Stimulated activated CD8-positive, alpha-beta memory T cell treated with anti-CD3 and anti-CD28 coated beads, Interleukin-7, amount 100 ng/mL, for 4 hours (primary cell): ENCODE results near the gene BICC1.
"Not testable (repeated sequence)": the region's sequence is repeated elsewhere in the genome, so short reads cannot be mapped to it uniquely, and the experiment has no call there.

ENCODE experiments used
- DNase-seq, 2 donors: peaks; one replicate each; pipeline ENCODE4 v3.0.0-alpha.2; 2020; ENCODE audit warnings: low read depth in 2 of 2

The BICC1 gene

DNA sequence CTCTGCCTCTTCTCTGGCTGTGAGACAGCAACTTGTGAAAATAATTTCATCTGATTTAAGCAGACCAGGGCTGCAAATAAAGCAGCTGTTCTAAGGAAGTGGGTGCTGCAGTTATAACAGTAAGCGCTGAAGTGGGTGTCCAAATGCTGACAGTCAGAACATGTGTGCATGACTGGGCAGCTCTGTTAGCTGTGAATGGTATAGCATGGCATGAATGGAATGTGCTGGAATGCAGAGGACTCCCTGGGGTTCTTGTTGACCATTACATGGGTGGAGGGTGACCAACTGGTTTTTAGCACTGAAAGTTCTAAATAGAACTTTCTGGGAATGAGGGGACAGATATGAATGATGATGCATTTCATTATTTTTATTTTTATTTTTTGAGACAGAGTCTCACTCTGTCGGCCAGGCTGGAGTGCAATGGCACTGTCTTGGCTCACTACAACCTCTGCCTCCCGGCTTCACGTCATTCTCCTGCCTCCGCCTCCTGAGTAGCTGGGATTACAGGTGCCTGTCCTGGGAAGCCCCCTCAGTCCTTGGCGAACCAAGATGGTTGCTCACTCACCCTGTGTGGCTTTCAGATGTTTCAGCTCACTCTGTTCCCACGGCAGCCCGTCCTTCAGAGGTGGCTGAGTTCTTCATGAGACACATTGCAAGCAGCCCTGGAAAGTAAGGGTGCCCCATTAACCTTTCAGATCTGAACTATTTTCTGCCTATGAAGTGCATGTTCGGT, 344.0 kb downstream of the BICC1 start:
- DNase-seq: no peak

DNA sequence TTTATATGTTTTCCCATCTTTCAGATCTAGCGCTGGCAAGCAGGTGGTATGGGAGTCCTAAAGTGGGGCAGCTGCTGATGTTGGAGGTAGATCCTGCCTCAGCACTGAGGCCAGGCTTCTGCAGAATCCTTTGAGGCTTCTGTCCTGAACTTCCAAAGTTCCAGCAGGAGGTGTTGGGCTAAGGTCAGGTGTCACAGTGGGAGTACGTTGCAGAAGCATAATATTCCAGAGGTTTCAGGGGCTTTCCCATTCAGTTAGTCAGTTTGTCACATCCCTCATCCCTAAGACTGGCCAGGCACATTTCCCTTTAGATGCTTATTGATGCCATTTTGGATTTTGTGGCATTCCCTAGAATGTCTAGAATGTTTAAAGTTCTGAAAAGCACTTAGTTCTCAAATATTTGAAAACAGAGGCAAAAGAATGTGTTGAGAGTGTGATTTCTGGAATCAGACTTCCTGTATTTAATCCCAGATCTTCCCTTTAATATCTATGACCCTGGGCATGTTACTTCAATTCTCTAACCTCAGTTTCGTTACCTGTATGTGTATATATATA, 344.7 kb downstream of the BICC1 start:
- no peak for DNase-seq

DNA sequence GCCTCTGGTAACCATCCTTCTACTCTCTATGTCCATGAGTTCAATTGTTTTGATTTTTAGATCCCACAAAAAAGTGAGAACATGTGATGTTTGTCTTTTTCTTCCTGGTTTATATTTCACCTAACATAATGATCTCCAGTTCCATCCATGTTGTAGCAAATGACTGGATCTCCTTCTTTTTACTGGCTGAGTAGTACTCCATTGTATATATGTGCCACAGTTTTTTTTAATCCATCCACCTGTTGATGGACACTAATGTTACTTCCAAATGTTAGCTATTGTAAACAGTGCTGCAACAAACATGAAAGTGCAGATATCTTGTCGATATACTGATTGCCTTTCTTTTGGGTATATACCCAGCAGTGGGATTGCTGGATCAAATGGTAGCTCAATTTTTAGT, 345.5 kb downstream of the BICC1 start:
- DNase-seq: not testable (repeated sequence)

DNA sequence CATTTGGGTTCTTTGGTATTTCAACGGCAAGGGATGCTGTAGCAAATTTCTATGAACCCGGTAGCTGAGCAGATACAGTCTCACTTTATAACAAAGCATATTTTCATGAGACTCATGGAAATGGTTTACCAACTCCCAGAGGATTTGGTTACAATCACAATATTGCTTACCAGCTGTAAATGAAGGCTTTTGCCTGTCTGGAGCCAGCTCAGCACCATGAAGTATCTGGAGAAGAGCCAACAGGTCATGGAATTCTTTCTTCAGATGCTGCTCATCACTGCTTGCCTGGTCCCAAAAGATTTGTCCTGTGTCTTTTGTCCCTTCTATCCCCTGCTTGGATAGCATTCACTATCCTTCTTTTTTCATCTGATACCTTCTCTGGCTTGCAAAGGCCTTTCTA, 346.9 kb downstream of the BICC1 start:
- no peak for DNase-seq

DNA sequence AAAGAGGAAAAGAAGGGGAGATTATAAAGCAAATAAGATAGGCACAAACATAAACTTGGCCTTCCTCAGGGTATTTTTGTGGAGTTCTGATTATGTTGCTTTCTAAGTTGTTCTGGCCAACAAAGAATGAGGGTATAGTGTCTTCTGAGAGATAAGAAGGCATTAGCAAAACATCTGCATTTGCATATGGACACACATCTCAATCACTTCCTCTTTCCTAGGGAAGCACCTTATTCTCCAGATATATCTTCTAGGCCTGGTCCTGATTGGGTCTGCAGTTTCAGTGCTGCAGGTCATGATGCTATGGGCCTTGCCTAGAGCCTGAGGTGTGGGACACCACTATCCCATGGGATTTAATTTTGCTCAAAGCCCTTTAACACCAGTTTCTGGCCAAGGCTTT, 355.0 kb downstream of the BICC1 start:
- no peak for DNase-seq

DNA sequence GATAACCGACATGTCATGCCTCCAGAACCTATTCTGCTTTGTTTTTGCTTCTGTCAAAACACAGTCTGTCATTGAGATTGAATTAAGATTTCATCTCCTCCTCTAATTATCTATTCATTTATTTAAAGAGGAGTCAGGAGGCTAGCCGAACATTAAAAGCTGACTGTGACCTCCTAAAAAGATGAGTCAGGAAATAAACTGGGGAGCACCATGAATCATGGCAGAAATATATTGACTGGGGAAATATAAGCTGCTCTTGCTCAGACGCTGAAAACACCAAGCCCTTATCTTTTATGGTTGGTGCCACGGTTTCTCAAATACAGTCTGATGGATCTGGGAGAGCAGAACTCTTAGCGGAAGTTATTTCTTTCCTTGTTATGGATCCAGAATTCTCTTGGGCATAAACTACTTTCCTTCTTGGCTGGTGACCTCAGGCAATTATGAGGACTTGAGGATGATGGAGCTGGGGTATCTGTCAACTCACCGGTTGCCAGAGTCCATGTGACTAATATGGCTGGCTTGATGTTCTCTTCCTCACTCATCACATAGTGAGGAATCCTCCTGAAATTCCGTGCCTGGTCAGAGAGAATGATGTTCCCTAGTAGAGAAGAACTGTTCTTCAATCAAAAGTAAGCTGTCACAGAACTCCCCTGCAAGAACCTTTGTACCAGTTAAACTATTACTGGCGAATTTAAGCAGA, 356.2 kb downstream of the BICC1 start:
- DNase-seq: no peak

DNA sequence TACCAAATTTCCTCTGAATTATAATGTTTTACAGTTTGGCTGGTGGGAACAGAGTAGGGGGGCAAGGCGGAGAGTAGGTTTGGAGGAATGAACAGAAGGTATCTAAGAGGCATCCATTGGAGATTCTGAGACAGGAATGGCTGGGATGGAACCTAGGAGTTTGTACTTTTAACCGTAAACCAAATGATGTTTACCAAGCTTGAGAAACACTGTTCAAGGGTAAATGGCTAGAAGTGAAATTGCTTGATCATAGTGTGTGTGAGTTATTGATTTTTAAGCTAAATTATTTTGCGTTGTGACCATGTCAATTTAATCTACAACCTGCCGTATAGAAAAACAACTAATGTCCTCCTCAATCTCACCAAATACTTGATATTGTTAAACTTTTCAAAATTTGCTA, 357.4 kb downstream of the BICC1 start:
- DNase-seq: no peak

DNA sequence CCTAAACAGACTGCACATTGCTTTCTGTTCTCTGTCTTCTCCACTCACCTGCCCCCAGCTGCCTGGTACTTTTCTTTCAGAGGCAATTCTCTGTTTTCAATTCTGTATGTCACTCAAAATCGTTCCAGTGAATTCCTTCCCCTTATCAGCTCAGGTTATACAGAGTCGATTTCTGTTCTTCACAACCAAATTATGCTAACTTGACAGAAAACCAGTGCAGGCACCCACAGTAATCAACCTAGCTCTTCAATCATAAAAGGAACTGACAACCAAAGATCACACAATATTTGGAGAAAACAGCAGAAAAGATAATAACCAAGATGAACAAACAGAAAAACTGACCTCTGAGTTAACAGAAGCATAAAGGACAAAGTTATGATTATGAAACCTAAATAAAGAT, 360.5 kb downstream of the BICC1 start:
- no peak for DNase-seq
